ENCODE results near the gene PAAF1. TPM values are rescaled to one million over a fixed set of nuclear protein-coding genes. Genes with fewer than 3 reads are reported as not detected.

The PAAF1 gene
- total and polyA plus RNA-seq, 7 donors, result 10.9 to 20.7 (median 16.7) TPM

DNA sequence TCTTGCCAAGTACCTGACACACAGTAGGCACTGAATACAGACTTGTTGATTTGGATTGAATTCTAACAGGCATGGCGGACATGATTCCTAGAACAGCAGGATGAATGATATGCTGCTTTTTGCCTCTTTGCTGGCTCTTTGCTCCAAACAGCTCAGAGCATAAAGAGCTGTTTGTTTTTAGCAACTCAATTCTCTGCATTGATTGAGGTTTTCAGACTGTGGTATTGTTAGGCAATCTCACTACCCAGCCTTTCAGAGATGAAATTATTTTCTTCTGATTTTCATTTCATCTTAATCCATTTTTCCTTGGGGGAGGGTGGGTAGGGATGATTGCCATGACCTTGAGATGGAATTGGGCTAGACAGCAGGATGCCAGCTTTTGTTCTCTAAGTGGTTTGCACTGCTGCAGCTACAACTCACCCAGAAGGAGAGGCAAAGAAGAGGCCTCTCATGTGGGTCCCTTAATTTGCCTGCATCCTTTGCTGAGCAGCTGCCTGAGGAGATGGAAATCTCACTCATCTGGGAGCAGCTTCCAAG lies 20.7 kb upstream of the PAAF1 start:
- TF ChIP-seq EP300 (IDR thresholded peaks at IDR 0.05) (no peak), POLR2A (IDR thresholded peaks at IDR 0.05) (no peak), POLR2AphosphoS5 (IDR thresholded peaks at IDR 0.05) (no peak)
- TF ChIP-seq, protein P1, sequence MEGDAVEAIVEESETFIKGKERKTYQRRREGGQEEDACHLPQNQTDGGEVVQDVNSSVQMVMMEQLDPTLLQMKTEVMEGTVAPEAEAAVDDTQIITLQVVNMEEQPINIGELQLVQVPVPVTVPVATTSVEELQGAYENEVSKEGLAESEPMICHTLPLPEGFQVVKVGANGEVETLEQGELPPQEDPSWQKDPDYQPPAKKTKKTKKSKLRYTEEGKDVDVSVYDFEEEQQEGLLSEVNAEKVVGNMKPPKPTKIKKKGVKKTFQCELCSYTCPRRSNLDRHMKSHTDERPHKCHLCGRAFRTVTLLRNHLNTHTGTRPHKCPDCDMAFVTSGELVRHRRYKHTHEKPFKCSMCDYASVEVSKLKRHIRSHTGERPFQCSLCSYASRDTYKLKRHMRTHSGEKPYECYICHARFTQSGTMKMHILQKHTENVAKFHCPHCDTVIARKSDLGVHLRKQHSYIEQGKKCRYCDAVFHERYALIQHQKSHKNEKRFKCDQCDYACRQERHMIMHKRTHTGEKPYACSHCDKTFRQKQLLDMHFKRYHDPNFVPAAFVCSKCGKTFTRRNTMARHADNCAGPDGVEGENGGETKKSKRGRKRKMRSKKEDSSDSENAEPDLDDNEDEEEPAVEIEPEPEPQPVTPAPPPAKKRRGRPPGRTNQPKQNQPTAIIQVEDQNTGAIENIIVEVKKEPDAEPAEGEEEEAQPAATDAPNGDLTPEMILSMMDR (IDR thresholded peaks at IDR 0.05), result no peak
- no peak for DNase-seq
- Histone ChIP-seq H3K27ac (no peak overlapping the region), H3K36me3 (peaks cover 0 to 27% (median 5%) of the 10 kb centered on the region in 4 donors), H3K4me3 (no peak overlapping the region), H3K4me1 (no peaks in the 10 kb centered on the region), H3K9me3 (no peaks in the 10 kb centered on the region), H3K27me3 (no peaks in the 10 kb centered on the region)
- intact Hi-C loops (cut with DNase I), result no loop called here
- 97% methylated on average over 1 of the region's 1 CpG for WGBS, 2 donors

DNA sequence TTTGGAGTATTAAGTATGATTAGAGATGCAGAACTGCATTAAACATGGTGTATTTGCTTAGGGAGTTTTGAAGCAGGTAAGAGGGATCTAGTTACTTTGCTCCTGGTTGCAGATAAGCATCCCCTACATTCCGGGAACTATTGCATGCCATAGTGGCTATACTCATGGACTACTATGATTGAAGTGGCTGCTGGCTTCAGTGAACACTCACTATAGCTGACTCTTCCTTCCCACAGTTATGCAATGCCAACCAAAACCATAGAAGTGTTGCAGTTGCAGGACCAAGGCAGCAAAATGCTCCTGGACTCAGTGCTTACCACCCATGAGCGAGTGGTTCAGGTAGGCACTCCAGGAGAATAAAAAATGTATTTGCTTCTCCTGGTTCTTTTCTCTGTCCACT lies 17.1 kb upstream of the PAAF1 start:
- Histone ChIP-seq H3K27ac (no peak overlapping the region), H3K4me1 (no peaks in the 10 kb centered on the region), H3K4me3 (no peak overlapping the region), H3K36me3 (peaks cover 0 to 43% (median 5%) of the 10 kb centered on the region in 4 donors), H3K9me3 (no peaks in the 10 kb centered on the region), H3K27me3 (no peaks in the 10 kb centered on the region)
- no peak for DNase-seq
- WGBS, 2 donors, result 92 to 95% methylated on average over 2 of the region's 2 CpGs
- TF ChIP-seq POLR2A (IDR thresholded peaks at IDR 0.05) (no peak), EP300 (IDR thresholded peaks at IDR 0.05) (no peak), POLR2AphosphoS5 (IDR thresholded peaks at IDR 0.05) (no peak)
- TF ChIP-seq, protein P1 (IDR thresholded peaks at IDR 0.05), result no peak
- intact Hi-C loops (cut with DNase I), result no loop called here

DNA sequence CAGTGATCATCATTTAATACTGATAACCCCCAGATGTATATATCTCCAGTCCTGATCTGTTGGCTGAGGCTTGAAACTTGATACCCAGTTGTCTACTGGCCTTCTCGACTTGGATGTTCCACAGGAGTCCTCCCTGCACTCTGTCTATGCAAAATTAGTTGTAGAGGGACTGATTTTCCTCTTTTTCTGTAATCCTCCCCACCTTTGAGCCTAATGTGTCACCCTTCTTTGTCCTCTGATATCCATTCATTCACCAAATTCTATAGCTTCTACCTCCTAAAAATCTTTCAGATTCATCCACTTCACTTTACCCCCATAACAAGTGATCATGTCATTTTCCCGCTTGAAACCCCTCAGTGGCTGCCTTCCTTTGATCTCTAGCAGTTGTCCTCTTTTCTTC lies 16.6 kb upstream of the PAAF1 start:
- WGBS, 2 donors, result 82 to 84% methylated on average over 2 of the region's 2 CpGs
- TF ChIP-seq, protein P1 (IDR thresholded peaks at IDR 0.05), result no peak
- TF ChIP-seq POLR2AphosphoS5 (IDR thresholded peaks at IDR 0.05), result no peak
- no peak for TF ChIP-seq POLR2A (IDR thresholded peaks at IDR 0.05)
- TF ChIP-seq EP300 (IDR thresholded peaks at IDR 0.05), result no peak
- no peaks in the 10 kb centered on the region for H3K4me1 ChIP-seq
- H3K27ac ChIP-seq, result no peak overlapping the region
- H3K9me3 ChIP-seq, result no peaks in the 10 kb centered on the region
- H3K36me3 ChIP-seq, result peaks cover 0 to 46% (median 5%) of the 10 kb centered on the region in 4 donors
- DNase-seq, result no peak
- no peak overlapping the region for H3K4me3 ChIP-seq
- H3K27me3 ChIP-seq, result no peaks in the 10 kb centered on the region
- intact Hi-C loops (cut with DNase I), result no loop called here

DNA sequence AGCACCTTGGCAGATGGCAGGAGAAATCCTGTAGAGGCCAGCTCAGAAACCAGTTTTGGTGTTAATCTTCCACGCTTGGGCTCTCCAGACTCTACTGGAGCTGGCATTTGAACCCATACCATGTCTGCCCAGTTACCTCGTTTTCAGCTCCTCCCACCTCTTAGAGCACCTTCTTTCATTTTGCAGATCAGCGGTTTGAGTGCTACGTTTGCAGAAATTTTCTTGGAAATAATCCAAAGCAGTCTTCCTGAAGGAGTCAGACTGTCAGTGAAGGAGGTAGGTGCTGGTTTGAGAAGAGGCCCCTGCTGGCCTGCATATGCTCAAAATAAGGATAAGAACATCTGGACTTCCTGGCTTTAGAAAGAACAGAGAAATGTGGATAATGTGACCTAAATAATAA lies 13.8 kb upstream of the PAAF1 start:
- H3K36me3 ChIP-seq, result peaks cover 0 to 49% (median 5%) of the 10 kb centered on the region in 4 donors
- H3K27ac ChIP-seq, result no peak overlapping the region
- TF ChIP-seq POLR2A (IDR thresholded peaks at IDR 0.05) (no peak), POLR2AphosphoS5 (IDR thresholded peaks at IDR 0.05) (no peak), EP300 (IDR thresholded peaks at IDR 0.05) (no peak)
- TF ChIP-seq, protein P1 (IDR thresholded peaks at IDR 0.05), result no peak
- 81 to 86% methylated on average over 4 of the region's 4 CpGs for WGBS, 2 donors
- no peaks in the 10 kb centered on the region for H3K9me3 ChIP-seq
- H3K4me1 ChIP-seq, result peaks cover 0 to 8% (median 7%) of the 10 kb centered on the region in 4 donors
- no peak for DNase-seq
- no peaks in the 10 kb centered on the region for H3K27me3 ChIP-seq
- intact Hi-C loops (cut with DNase I), result no loop called here
- no peak overlapping the region for H3K4me3 ChIP-seq

DNA sequence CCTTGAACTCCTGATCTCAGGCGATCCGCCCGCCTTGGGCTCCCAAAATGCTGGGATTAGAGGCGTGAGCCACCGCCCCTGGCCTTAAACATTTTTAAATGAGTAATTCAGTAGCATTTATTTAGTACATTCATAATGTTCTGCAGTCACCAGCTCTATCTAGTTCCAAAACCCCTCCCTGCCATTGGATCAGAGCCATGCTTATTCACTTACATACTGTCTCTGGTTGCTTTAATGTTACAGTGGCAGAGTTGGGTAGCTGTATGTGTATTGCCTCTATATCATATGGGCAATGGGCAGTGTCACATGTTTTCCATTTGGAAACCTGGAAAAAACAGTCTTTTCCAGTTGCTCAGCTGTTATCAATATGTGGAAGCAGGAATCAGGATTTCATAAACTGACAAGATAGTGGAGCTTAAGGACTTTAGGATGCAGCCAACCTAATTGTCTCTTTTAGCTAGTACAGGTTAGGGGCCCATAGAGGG lies 10.7 kb upstream of the PAAF1 start:
- TF ChIP-seq, protein P1 (IDR thresholded peaks at IDR 0.05), result no peak
- TF ChIP-seq POLR2AphosphoS5 (IDR thresholded peaks at IDR 0.05) (no peak), POLR2A (IDR thresholded peaks at IDR 0.05) (no peak), EP300 (IDR thresholded peaks at IDR 0.05) (no peak)
- Histone ChIP-seq H3K27ac (peak overlapping the region; percentile 52 to 67 (median 62)), H3K4me1 (peaks cover 0 to 12% (median 8%) of the 10 kb centered on the region in 4 donors), H3K9me3 (no peaks in the 10 kb centered on the region), H3K27me3 (no peaks in the 10 kb centered on the region), H3K36me3 (peaks cover 0 to 37% (median 0%) of the 10 kb centered on the region in 4 donors), H3K4me3 (no peak overlapping the region)
- intact Hi-C loops (cut with DNase I), result no loop called here
- DNase-seq, result no peak
- 87% methylated on average over 5 of the region's 5 CpGs for WGBS, 2 donors

Data from sigmoid colon (tissue), 7 donors.